Measurements from ENCODE around the gene ACSF3.

The ACSF3 gene

DNA sequence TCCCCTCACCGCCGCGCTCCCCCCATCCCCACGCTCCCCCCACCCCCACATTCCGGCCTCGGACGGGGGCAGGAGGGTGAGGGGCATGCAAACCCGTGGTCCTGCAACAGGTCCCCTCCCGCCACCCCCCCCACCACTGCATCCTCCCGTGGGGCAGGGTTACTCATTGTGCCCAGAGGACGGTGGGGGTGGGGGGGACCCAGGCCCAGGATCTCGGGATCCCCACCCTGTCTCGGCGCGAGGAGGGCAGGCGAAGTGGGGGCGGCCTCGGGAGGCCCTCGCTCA is 98.2 kb downstream of the ACSF3 start:
- peak overlapping the region; percentile 39; the same call in 1 of the 2 replicates for H3K4me3 ChIP-seq (ENCODE audit: low read depth, low read length)
- TF ChIP-seq, protein P1, sequence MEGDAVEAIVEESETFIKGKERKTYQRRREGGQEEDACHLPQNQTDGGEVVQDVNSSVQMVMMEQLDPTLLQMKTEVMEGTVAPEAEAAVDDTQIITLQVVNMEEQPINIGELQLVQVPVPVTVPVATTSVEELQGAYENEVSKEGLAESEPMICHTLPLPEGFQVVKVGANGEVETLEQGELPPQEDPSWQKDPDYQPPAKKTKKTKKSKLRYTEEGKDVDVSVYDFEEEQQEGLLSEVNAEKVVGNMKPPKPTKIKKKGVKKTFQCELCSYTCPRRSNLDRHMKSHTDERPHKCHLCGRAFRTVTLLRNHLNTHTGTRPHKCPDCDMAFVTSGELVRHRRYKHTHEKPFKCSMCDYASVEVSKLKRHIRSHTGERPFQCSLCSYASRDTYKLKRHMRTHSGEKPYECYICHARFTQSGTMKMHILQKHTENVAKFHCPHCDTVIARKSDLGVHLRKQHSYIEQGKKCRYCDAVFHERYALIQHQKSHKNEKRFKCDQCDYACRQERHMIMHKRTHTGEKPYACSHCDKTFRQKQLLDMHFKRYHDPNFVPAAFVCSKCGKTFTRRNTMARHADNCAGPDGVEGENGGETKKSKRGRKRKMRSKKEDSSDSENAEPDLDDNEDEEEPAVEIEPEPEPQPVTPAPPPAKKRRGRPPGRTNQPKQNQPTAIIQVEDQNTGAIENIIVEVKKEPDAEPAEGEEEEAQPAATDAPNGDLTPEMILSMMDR (IDR thresholded peaks at IDR 0.05; ENCODE audit: insufficient read depth, low read depth, low read length, missing control alignments): no peak
- DNase-seq (ENCODE audit: low read depth): no peak

DNA sequence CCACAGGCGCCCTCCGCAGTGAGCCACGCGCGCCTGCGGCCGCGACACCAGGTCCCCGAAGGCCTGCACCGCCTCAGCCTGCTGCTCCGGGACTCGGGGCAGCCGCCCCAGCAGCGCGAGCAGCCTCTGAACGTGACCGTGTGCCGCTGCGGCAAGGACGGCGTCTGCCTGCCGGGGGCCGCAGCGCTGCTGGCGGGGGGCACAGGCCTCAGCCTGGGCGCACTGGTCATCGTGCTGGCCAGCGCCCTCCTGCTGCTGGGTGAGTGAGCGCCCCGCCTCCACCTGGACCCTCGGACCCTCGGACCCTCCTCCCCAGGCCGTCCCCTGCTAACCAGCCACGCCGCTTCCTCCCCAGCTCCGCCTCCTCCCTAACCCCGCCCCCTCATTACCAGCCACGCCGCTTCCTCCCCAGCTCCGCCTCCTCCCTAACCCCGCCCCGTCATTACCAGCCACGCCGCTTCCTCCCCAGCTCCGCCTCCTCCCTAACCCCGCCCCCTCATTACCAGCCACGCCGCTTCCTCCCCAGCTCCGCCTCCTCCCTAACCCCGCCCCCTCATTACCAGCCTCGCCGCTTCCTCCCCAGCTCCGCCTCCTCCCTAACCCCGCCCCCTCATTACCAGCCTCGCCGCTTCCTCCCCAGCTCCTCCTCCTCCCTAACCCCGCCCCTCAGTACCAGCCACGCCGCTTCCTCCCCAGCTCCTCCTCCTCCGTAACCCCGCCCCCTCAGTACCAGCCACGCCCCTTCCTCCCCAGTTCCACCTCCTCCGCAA is 98.7 kb downstream of the ACSF3 start:
- peak overlapping the region; percentile 39 for H3K4me3 ChIP-seq (ENCODE audit: low read depth, low read length)
- peak; percentile 89 for DNase-seq (ENCODE audit: low read depth)

DNA sequence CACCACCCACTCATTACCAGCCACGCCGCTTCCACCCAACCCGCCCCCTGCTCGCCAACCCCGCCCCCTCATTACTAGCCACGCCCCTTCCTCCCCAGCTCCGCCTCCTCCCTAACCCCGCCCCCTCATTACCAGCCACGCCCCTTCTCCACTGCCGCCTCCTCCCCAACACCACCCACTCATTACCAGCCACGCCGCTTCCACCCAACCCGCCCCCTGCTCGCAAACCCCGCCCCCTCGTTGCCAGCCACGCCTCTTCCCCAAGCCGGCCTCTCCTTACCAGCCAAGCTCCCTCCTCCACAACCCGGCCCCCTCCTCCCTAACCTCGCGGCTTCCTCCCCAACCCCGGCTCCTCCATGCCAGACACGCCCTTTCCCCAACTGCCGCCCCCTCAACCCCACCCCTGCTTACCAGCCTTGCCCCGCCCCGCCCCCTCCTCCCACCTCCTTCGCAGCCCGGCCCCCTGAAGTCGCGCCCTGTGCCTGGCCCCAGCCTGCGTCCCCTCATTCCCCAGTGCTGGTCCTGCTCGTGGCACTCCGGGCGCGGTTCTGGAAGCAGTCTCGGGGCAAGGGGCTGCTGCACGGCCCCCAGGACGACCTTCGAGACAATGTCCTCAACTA is 99.4 kb downstream of the ACSF3 start:
- H3K4me3 ChIP-seq (ENCODE audit: low read depth, low read length): no peak overlapping the region
- TF ChIP-seq, protein P1 (IDR thresholded peaks at IDR 0.05; ENCODE audit: insufficient read depth, low read depth, low read length, missing control alignments): no peak
- DNase-seq (ENCODE audit: low read depth): no peak

DNA sequence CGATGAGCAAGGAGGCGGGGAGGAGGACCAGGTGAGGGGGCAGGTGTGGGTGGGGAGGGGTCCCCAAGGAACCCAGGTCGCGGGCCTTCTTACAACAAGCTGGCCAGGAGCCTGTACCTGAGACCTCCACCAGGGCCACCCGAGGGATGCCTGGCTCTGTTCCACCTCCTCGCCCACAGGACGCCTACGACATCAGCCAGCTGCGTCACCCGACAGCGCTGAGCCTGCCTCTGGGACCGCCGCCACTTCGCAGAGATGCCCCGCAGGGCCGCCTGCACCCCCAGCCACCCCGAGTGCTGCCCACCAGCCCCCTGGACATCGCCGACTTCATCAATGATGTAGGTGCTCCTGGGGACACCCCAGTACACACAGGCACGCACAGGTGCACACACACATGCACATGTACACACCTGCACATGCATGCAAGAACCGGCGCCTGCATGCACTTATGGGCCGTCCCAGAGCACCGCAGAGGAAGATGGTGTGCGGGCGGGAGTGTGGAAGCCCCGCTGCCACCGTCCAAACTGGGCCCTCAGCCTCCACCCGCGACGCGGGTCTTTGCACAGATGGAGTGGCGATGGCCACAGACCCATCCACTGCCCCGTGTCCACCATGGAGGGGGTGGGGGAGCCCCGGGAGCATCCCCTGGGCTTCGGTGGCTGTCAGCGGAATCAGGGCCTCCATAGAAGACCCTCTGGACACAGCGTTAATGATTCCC is 100.1 kb downstream of the ACSF3 start:
- no peak overlapping the region for H3K4me3 ChIP-seq (ENCODE audit: low read depth, low read length)
- TF ChIP-seq, protein P1 (IDR thresholded peaks at IDR 0.05; ENCODE audit: insufficient read depth, low read depth, low read length, missing control alignments): no peak
- DNase-seq (ENCODE audit: low read depth): no peak

DNA sequence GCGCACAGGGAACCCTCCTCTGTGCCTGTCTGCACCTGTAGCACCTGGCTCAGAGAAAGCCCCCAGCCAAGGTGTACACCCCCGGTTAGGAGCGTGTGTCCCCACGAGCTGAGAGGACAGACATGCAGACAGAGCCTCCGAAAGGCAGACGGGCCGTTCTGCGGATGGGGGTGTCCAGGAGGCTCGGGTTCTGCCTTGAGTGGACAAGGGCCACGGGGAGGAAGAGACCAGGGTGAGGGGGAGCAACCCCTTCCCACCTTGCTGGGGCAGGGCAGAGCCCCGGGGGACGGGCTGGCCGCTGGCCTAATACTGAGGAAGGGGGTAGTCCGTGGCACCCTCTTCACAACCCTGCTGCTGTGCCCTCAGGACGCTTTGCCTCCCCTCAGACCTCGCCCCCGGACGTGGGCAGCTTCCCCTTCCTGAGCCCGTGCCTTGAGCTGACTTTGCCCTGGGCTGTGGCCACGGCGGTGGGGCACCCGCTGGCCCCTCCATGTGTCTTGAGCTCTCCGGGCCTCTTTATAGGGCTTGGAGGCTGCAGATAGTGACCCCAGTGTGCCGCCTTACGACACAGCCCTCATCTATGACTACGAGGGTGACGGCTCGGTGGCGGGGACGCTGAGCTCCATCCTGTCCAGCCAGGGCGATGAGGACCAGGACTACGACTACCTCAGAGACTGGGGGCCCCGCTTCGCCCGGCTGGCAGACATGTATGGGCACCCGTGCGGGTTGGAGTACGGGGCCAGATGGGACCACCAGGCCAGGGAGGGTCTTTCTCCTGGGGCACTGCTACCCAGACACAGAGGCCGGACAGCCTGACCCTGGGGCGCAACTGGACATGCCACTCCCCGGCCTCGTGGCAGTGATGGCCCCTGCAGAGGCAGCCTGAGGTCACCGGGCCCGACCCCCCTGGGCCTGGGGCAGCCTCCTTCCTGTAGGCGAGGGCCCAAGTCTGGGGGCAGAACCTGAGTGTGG is 101.0 kb downstream of the ACSF3 start:
- TF ChIP-seq, protein P1 (IDR thresholded peaks at IDR 0.05; ENCODE audit: insufficient read depth, low read depth, low read length, missing control alignments): no peak
- DNase-seq (ENCODE audit: low read depth): no peak
- no peak overlapping the region for H3K4me3 ChIP-seq (ENCODE audit: low read depth, low read length)

DNA sequence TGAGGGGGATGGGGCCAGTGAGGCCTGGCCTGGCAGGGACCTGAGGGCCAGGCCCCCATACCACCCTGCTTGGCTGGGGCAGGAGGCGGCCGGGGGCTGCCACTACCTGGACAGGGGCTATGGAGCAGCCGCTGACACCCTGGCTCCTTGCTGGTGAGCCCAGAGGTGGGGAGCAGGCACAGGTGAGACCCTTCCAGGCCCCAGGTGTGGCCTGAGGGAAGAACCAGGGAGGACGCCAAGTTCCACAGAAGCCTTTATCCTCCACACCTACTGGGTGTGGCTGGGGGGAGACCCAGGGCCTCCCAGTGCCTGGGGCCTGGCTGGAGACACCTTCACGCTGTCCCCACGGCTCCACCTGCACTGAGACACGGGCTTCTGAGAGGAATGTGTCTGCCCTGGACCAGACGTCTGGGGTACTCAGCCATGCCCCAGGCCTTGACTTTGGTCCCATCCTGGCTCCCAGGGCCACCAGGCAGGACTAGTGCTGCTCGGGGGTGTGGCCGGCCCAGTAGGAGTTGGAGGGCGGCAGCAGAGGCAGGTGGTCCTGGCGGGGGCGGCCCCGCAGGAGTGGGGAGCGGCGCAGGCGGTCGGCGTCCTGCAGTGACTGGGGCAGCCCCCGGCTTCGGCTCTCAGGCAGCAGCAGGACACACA is 102.0 kb downstream of the ACSF3 start:
- no peak overlapping the region for H3K4me3 ChIP-seq (ENCODE audit: low read depth, low read length)
- no peak for DNase-seq (ENCODE audit: low read depth)
- TF ChIP-seq, protein P1 (IDR thresholded peaks at IDR 0.05; ENCODE audit: insufficient read depth, low read depth, low read length, missing control alignments): no peak

Data from GM12865 (cell line).